OCI-LY1 (cell line): ENCODE data around the gene TBX4.

ENCODE experiments used
- EZH2 ChIP-seq: fragments of 200-600 bp; sonication (generic), shearing (Covaris generic); IDR thresholded peaks from 2 replicates; pipeline ENCODE4 v1.8.0; 2017; ENCODE audit warnings: borderline replicate concordance, mixed run types, mild to moderate bottlenecking, antibody characterized with exemption, low read length, moderate library complexity, mixed read lengths
- TF ChIP-seq, protein P1 (sequence below): fragments of 200-600 bp; sonication (generic), shearing (Covaris generic); IDR thresholded peaks from 2 replicates; pipeline ENCODE4 v1.5.1; 2017; ENCODE audit warnings: mild to moderate bottlenecking, antibody characterized with exemption, low read length, moderate library complexity, mixed read lengths

DNA sequence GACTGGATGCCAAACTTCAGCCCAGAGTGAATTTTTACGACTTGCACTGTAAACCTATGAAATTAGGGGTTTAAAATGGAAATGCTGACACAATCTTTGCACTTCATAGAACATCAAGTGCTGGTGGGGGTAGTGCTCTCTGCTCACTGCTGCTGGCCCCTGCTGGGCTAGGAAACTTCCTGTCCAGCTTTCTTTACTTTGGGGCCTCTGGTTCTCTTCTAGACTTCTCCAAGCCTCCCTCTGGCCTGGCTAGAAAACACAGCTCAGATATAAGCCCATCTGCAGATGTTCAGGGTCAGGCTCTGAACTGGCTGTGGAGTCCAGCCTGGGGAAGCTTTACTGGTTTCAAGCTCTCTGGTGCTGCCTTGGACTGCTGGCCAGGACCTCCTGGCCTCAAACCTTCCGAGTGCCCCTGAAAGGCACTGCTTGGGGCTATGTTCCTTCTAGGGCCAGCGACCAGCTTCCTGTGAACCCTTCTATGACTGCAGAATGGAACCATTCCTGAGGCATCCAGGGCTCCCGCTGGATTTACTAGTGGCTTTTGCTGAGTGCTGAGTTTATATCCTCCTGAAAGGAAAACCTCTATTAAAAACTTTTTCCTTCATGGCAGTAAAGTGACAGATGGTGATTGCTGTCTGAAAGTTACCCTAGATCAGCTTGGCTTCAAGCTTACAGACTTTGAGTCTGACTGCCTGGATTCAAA lies 59.4 kb downstream of the TBX4 start:
- TF ChIP-seq, protein P1, sequence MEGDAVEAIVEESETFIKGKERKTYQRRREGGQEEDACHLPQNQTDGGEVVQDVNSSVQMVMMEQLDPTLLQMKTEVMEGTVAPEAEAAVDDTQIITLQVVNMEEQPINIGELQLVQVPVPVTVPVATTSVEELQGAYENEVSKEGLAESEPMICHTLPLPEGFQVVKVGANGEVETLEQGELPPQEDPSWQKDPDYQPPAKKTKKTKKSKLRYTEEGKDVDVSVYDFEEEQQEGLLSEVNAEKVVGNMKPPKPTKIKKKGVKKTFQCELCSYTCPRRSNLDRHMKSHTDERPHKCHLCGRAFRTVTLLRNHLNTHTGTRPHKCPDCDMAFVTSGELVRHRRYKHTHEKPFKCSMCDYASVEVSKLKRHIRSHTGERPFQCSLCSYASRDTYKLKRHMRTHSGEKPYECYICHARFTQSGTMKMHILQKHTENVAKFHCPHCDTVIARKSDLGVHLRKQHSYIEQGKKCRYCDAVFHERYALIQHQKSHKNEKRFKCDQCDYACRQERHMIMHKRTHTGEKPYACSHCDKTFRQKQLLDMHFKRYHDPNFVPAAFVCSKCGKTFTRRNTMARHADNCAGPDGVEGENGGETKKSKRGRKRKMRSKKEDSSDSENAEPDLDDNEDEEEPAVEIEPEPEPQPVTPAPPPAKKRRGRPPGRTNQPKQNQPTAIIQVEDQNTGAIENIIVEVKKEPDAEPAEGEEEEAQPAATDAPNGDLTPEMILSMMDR: no peak
- TF ChIP-seq EZH2: no peak
